ENCODE data around the gene FTSJ1. TPM values are rescaled to one million over a fixed set of nuclear protein-coding genes. Genes with fewer than 3 reads are reported as not detected.

FTSJ1 gene
- total and polyA plus RNA-seq, 7 donors = 15.6 to 39.9 (median 26.9) TPM

GRCh38 chrX:48468247-48468671 is 7.7 kb upstream of the FTSJ1 start:
- TF ChIP-seq CTCF (IDR thresholded peaks at IDR 0.05) = no peak
- no peak for TF ChIP-seq POLR2AphosphoS5 (IDR thresholded peaks at IDR 0.05)
- no peak for TF ChIP-seq EP300 (IDR thresholded peaks at IDR 0.05)
- TF ChIP-seq POLR2A (IDR thresholded peaks at IDR 0.05) = no peak
- no peak overlapping the region for H3K27ac ChIP-seq
- intact Hi-C loops (cut with DNase I) = no loop called here

GRCh38 chrX:48468693-48469691 is 7.0 kb upstream of the FTSJ1 start:
- TF ChIP-seq POLR2A (IDR thresholded peaks at IDR 0.05) (no peak), POLR2AphosphoS5 (IDR thresholded peaks at IDR 0.05) (no peak), CTCF (IDR thresholded peaks at IDR 0.05) (no peak), EP300 (IDR thresholded peaks at IDR 0.05) (no peak)
- Histone ChIP-seq H3K4me3 (peak overlapping the region in 3 of 4 donors; percentile 17 to 28 (median 21)), H3K27ac (no peak overlapping the region), H3K9me3 (no peaks in the 10 kb centered on the region), H3K36me3 (no peaks in the 10 kb centered on the region), H3K4me1 (peaks cover 0 to 11% (median 0%) of the 10 kb centered on the region in 4 donors), H3K27me3 (no peaks in the 10 kb centered on the region)
- intact Hi-C loops (cut with DNase I) = no loop called here
- peak; percentile 52 for DNase-seq
- 9 to 15% methylated on average over 23 of the region's 23 CpGs for WGBS, 2 donors

More at GRCh38 chrX:48468247-48468671, 7.7 kb upstream of the FTSJ1 start:
- Histone ChIP-seq H3K4me3 (peak overlapping the region; percentile 7 to 28 (median 19)), H3K9me3 (no peaks in the 10 kb centered on the region), H3K4me1 (peaks cover 0 to 11% (median 0%) of the 10 kb centered on the region in 4 donors), H3K36me3 (no peaks in the 10 kb centered on the region), H3K27me3 (no peaks in the 10 kb centered on the region)
- WGBS, 2 donors = 2 to 3% methylated on average over 17 to 18 of the region's 18 CpGs
- DNase-seq = peak; percentile 66

GRCh38 chrX:48470110-48470832 is 5.7 kb upstream of the FTSJ1 start, which contains the start of gene SLC38A5:
SLC38A5 (minus strand) TSS chrX:48470260; CDS start chrX:48467924, 2,336 bp downstream.
- TF ChIP-seq EP300 (IDR thresholded peaks at IDR 0.05) (no peak), POLR2A (IDR thresholded peaks at IDR 0.05) (no peak)
- DNase-seq = no peak
- H3K36me3 ChIP-seq = no peaks in the 10 kb centered on the region
- no peaks in the 10 kb centered on the region for H3K27me3 ChIP-seq
- H3K4me1 ChIP-seq = peaks cover 0 to 17% (median 1%) of the 10 kb centered on the region in 4 donors
- H3K9me3 ChIP-seq = no peaks in the 10 kb centered on the region
- 62 to 84% methylated on average over 18 of the region's 18 CpGs for WGBS, 2 donors
- H3K4me3 ChIP-seq = peak within 1 kb of the TSS in 2 of 4 donors; percentile 12 to 28
- H3K27ac ChIP-seq = no peak within 1 kb of the TSS
- intact Hi-C loops (cut with DNase I) = loop anchor here (10.0 kb wide), 1 partner anchor 395 kb away; the partner anchor contains the start of gene ZNF630

GRCh38 chrX:48470833-48471118 is 5.2 kb upstream of the FTSJ1 start:
- no peak overlapping the region for H3K4me3 ChIP-seq
- intact Hi-C loops (cut with DNase I) = loop anchor here (10.0 kb wide), 1 partner anchor 396 kb away; the partner anchor contains the start of gene ZNF630
- no peaks in the 10 kb centered on the region for H3K27me3 ChIP-seq
- no peak for TF ChIP-seq CTCF (IDR thresholded peaks at IDR 0.05)
- no peak for TF ChIP-seq EP300 (IDR thresholded peaks at IDR 0.05)
- no peak for TF ChIP-seq POLR2A (IDR thresholded peaks at IDR 0.05)
- TF ChIP-seq POLR2AphosphoS5 (IDR thresholded peaks at IDR 0.05) = no peak
- H3K36me3 ChIP-seq = no peaks in the 10 kb centered on the region
- H3K27ac ChIP-seq = no peak overlapping the region
- no peaks in the 10 kb centered on the region for H3K9me3 ChIP-seq
- peaks cover 0 to 19% (median 2%) of the 10 kb centered on the region in 4 donors for H3K4me1 ChIP-seq
- 88 to 93% methylated on average over 9 of the region's 9 CpGs for WGBS, 2 donors
- no peak for DNase-seq

All from sigmoid colon (tissue), 7 donors.